ENCODE results near the gene AK3.

GRCh38 chr9:4678679-4679267, 62.2 kb downstream of the AK3 start:
- TF ChIP-seq CTCF (IDR thresholded peaks at IDR 0.05) (no peak), ZFX (IDR thresholded peaks at IDR 0.05; ENCODE audit: borderline replicate concordance) (no peak)

All from 22Rv1 (cell line).